Measurements from ENCODE around the gene SORT1. TPM values are rescaled to one million over a fixed set of nuclear protein-coding genes. Genes with fewer than 3 reads are reported as not detected.
A peak's percentile ranks its signal among the peaks of the same experiment; 100 is the strongest.

SORT1 gene
- total RNA-seq, 4 donors from 2014 or later, result 37.0 to 69.6 (median 44.7) TPM

DNA sequence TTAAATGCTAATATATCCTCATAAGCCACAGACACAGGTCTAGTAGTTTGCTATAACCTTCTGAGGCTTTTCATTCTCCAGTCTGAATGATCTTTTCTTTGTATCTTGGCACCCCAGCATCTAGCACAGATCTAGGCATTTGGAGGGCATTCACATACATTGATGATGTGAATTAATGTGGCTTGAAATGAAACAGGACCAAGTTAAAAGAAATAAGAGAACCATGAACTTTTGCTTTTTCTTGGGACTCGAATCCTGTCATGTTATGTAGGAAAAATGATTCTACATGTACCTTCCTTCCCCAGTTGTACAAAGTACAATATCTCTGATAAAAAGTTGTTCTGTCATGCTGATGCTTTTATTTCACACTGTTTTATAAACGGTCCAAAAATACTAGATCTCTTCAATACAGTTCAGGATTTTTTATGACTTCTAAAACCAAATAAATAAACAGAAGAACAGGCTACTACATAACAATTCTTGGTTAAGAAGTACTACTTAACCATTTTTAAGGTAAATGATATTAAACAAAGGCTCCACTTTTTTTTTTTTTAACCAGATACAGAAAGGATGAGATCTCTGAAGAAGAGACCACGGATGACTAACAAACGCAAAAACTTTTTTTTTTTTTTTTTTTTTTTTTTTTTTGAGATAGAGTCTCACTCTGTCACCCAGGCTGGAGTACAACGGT is 3.0 kb downstream of the SORT1 start:
- Histone ChIP-seq H3K36me3 (no peaks in the 10 kb centered on the region), H3K27ac (peak overlapping the region; percentile 34 to 93 (median 76)), H3K9me3 (no peaks in the 10 kb centered on the region), H3K27me3 (peaks cover 0 to 8% (median 0%) of the 10 kb centered on the region in 4 donors), H3K4me1 (peaks cover 6 to 84% (median 31%) of the 10 kb centered on the region in 3 donors), H3K4me3 (peak overlapping the region in 3 of 4 donors; percentile 15 to 82 (median 75))
- WGBS, 2 donors, result 57 to 63% methylated on average over 5 of the region's 5 CpGs
- DNase-seq, result no peak
- TF ChIP-seq, protein P1, sequence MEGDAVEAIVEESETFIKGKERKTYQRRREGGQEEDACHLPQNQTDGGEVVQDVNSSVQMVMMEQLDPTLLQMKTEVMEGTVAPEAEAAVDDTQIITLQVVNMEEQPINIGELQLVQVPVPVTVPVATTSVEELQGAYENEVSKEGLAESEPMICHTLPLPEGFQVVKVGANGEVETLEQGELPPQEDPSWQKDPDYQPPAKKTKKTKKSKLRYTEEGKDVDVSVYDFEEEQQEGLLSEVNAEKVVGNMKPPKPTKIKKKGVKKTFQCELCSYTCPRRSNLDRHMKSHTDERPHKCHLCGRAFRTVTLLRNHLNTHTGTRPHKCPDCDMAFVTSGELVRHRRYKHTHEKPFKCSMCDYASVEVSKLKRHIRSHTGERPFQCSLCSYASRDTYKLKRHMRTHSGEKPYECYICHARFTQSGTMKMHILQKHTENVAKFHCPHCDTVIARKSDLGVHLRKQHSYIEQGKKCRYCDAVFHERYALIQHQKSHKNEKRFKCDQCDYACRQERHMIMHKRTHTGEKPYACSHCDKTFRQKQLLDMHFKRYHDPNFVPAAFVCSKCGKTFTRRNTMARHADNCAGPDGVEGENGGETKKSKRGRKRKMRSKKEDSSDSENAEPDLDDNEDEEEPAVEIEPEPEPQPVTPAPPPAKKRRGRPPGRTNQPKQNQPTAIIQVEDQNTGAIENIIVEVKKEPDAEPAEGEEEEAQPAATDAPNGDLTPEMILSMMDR (IDR thresholded peaks at IDR 0.05), result no peak
- intact Hi-C loops (cut with DNase I), result no loop called here

DNA sequence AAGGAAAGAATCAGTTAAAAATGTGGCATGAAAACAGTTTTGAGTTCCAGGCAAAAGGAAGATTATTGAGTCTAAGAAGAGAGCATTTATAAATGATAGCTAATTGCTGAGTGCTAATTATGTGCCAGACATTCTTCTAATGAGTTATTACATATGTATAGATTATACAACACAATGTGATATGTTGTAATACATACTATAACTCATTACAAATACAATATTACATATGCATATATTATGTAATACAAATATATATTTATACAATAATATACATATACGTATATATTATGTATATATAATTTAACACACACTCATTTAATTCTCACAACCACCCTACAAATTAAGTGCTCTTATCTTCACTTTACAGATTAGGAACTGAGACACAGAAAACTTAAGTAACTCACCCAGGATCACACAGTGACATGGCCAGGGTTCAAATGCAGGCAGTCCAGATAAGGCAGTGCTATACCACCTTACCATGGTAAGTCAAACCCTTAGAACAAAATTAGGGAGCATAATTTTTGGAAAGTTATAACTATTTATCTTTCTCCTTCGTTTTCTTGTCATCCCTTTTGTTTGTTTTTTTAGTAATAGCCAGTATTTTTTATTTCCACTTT is 4.0 kb downstream of the SORT1 start:
- H3K27me3 ChIP-seq, result peaks cover 0 to 8% (median 0%) of the 10 kb centered on the region in 4 donors
- peak overlapping the region in 3 of 4 donors; percentile 15 to 82 (median 75) for H3K4me3 ChIP-seq
- 40 to 51% methylated on average over 2 of the region's 2 CpGs for WGBS, 2 donors
- no peaks in the 10 kb centered on the region for H3K36me3 ChIP-seq
- H3K9me3 ChIP-seq, result no peaks in the 10 kb centered on the region
- intact Hi-C loops (cut with DNase I), result no loop called here
- no peak for DNase-seq
- H3K27ac ChIP-seq, result peak overlapping the region; percentile 34 to 93 (median 88)
- TF ChIP-seq, protein P1 (IDR thresholded peaks at IDR 0.05), result no peak
- TF ChIP-seq POLR2A (IDR thresholded peaks at IDR 0.05), result no peak
- peaks cover 10 to 88% (median 39%) of the 10 kb centered on the region in 3 donors for H3K4me1 ChIP-seq

DNA sequence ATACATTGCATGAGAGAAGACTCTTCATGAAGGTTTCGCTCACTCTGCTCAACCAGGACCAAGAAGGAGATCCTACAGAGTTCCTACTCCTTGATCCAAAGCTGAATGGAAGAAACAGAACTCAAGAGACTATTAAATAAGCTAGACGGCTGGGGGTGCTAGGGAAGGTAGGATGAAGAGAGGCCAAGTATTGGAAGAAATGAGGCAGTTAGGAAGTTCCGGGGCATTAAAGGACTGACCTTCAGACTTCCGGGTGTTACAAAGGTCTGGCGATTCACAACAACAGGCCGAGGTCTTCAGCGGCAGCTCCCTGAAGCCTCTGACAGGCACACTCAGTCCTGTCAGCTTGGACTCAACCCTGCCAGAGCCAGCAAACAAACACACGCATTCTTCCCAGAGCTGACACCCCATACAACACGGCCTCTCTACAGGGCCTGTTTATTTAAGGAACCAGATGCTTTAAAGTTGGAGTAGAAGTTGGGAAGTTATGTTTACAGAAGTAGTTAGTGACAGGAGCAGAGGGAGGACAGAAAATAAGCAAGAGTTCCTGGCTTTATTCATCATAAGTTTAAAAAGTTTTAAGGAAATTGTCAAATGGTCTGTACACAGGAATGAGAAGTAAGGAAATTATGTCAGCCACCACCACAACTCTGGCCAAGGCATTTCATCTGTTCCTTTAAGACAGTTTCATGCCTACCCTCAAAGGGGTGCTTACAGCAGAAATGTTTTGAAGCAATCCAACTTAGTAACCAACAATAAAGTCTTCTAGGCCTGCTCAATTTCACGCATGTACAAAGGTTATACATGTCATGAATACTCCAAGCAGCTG is 4.7 kb downstream of the SORT1 start:
- H3K4me3 ChIP-seq, result peak overlapping the region in 3 of 4 donors; percentile 18 to 75 (median 52)
- 48 to 52% methylated on average over 8 to 10 of the region's 10 CpGs for WGBS, 2 donors
- peak in 2 of 4 donors; percentile 12 to 27 for TF ChIP-seq POLR2A (IDR thresholded peaks at IDR 0.05)
- TF ChIP-seq, protein P1 (IDR thresholded peaks at IDR 0.05), result no peak
- no peaks in the 10 kb centered on the region for H3K9me3 ChIP-seq
- intact Hi-C loops (cut with DNase I), result no loop called here
- H3K27ac ChIP-seq, result peak overlapping the region; percentile 34 to 93 (median 88)
- peaks cover 0 to 8% (median 0%) of the 10 kb centered on the region in 4 donors for H3K27me3 ChIP-seq
- DNase-seq, result no peak
- H3K36me3 ChIP-seq, result no peaks in the 10 kb centered on the region
- peaks cover 10 to 88% (median 38%) of the 10 kb centered on the region in 3 donors for H3K4me1 ChIP-seq

DNA sequence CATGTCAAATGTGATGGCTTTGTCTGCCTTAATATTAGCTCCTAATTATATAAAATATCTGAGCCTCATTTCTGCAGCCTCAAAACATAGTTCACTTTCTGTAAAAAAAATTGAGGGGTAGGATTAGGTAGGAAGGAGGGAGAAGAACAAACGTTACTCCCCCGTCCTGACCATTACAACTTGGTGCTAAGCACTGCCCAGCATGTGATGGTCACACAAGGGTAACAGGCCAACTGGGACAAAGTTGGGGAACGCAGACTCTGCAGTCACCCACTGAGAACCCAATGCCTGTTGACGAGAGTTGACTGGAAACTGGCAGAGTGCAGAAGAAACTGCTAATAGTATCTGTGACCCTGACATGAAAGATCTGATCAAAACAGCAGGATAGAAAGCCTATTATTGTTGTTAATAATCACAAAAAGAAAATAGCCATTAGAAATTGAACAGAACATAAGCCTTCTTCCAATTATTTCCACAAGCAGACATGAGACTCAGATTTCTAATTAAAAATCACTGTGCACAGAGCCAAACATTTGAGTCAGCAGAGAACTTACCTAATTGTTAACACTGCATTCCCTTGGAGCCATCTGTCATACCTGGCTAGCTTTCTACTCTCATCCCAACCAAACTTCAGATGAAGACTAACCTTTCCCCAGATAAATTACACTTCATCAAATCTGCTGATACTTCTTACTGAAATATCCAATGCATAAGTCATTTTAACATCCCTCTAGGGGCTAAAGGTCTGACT is 5.5 kb downstream of the SORT1 start:
- DNase-seq, result no peak
- H3K27me3 ChIP-seq, result peaks cover 0 to 8% (median 0%) of the 10 kb centered on the region in 4 donors
- H3K36me3 ChIP-seq, result no peaks in the 10 kb centered on the region
- peak overlapping the region; percentile 34 to 93 (median 88) for H3K27ac ChIP-seq
- 40 to 66% methylated on average over 4 of the region's 4 CpGs for WGBS, 2 donors
- TF ChIP-seq, protein P1 (IDR thresholded peaks at IDR 0.05), result no peak
- TF ChIP-seq POLR2A (IDR thresholded peaks at IDR 0.05), result no peak
- H3K4me1 ChIP-seq, result peaks cover 10 to 93% (median 39%) of the 10 kb centered on the region in 3 donors
- peak overlapping the region in 3 of 4 donors; percentile 18 to 75 (median 52) for H3K4me3 ChIP-seq
- no peaks in the 10 kb centered on the region for H3K9me3 ChIP-seq
- intact Hi-C loops (cut with DNase I), result no loop called here
